ENCODE measurements around the gene CIAO2A. TPM values are rescaled to one million over a fixed set of nuclear protein-coding genes. Genes with fewer than 3 reads are reported as not detected.
"Not testable (repeated sequence)": the region's sequence is repeated elsewhere in the genome, so short reads cannot be mapped to it uniquely, and the experiment has no call there.

Gene CIAO2A
- total RNA-seq, 1 donor from 2014 or later: 36.3 TPM

DNA sequence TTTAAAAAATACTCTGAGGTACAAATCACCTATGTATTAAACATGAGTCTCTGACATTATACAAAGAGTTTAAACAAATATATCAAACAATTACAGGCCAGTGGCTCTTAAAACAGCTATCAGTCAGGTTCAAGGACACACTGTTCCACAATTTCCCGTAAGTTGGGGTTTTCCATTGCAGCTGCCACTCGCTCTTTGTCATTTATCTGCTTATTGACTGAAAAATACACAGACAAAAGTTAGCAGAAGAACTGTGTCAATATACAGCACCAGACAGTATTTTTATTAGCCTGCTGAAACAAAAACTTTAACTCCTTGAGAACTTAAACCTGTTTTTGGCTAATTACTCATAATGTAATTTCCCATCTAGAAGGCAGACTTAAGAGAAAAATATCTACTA, 20.8 kb downstream of the CIAO2A start:
- no peak for DNase-seq (ENCODE audit: low spot score)

DNA sequence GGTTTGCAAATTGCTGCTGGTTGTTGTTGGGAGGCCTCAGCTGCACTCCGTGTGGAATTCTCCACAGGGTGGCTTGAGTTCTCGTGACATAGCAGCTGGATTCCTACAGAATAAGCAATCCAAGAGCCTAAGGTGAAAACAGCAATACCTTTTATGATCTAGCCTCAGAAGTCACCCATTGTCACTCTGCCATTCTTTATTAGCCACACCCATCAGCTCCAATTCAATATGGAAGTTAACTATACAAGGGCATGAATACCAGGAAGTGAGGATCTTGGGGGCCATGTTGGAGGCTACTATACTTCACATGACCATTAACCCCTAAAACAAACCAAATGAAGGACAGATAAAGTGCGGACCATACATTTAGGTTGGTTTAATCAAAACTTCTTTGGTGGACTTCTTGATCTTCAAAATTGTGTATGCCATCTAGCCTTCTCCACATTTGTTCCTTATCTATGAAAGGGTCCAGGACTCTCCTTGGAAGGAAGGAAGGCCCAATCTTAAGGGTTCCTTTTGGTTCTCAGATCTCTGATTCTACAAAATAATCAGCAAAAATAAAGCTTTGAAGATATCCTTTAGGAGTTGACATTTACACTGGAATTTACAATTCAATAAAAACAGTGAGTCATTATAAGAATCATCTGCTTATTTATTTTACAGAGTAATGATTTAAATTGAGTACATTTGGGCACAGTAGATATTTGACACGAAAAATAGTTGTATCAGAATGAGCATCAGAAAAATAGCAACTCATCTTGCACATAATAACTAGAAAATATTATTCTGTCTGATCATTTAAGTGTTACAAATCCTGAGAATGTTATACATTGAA, 21.5 kb downstream of the CIAO2A start:
- DNase-seq (ENCODE audit: low spot score): no peak

DNA sequence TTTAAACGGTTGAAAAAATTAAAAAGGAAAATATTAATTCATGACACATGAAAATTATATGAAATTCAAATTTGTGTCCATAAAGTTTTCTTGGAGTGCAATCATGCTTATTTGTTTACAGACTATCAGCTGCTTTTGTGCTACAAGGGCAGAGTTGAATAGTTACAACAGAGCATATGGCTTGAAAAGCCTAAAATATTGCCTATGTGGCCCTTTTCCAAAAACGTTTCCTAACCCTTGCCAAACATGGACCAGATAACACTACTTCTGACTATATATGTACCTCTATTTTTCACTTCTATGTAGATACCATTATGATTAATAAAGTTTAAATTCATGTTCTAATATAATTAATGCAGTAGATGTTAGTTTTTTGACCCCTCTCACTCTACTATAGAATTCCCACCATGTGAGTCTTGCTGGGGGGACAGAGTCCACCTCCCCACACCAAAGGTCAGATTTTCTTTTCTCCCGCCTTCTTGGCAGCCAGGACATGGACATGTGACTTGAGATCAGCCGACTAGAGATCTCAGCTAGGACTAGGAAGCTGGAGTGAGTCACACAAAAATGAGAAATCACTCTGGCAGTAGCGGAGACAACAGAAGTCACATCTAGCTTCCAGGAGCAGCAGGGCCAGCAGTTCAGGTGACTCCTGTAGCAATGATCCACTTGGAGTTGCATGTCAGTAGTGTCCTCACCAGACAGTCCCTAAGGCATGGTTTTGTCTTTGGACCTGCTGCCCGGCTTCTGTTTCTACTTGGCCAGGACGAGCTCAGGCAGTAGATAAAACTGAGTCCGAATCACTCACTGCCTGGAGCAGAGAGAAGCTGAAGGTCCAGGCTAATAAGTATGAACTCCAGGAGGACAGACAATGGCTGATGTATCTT, 22.4 kb downstream of the CIAO2A start:
- DNase-seq (ENCODE audit: low spot score): no peak

- DNase-seq (ENCODE audit: low spot score): no peak
Observed at GRCh38 chr15:64070106-64070505, 23.5 kb downstream of the CIAO2A start.

GRCh38 chr15:64068133-64068532, 25.5 kb downstream of the CIAO2A start:
- DNase-seq (ENCODE audit: low spot score): no peak

DNA sequence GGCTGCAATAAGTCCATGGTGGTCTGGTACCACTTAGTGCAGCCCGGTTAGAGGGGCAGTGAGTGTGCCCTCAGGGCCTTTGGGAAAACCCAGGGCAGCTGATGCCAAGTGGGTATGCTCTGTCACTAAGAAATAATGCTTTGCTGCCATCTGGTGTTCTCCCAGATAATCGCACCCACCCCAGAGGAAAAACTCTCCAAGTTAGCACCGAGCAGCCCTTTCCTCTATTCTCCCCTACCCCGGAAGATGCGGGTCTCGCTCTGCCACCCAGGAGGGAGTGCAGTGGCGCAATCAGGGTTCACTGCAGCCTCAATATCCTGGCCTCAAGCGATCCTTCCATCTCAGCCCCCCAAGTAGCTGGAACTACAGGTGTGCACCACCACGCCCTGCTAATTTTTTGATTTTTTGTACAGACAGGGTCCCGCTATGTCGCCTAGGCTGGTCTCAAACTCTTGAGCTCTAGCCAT, 26.0 kb downstream of the CIAO2A start:
- no peak for DNase-seq (ENCODE audit: low spot score)

- no peak for DNase-seq (ENCODE audit: low spot score)
Observed at GRCh38 chr15:64066451-64066850, 27.2 kb downstream of the CIAO2A start.

DNA sequence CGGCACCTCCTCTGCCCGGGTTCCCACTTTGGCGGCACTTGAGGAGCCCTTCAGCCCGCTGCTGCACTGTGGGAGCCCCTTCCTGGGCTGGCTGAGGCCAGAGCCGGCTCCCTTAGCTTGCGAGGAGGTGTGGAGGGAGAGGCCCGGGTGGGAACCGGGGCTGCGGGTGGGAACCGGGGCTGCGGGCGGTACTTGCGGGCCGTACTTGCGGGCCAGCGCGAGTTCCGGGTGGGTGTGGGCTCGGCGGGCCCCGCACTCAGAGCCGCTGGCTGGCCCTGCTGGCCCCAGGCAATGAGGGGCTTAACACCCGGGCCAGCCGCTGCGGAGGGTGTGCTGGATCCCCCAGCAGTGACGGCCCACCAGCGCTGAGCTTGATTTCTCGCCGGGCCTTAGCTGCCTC, 32.9 kb downstream of the CIAO2A start:
- no peak for DNase-seq (ENCODE audit: low spot score)

GRCh38 chr15:64059104-64059503, 34.5 kb downstream of the CIAO2A start:
- DNase-seq (ENCODE audit: low spot score): not testable (repeated sequence)

DNA sequence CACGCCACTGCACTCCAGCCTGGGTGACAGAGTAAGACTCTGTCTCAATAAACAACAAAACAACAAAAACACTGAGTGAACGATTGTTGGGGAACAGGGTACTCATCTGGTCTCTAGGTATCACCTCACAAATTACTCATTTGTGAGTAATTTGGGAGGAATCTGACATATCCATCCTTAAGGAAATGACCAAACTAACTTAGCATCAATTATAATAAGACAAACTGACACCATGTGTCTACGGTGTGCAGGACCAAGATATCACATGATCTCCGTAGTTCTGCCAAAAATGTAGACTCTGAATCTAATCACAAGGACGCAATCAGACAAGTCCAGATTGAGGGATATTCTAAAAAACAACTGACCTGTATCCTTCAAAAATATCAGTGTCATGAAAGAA, 35.4 kb downstream of the CIAO2A start:
- no peak for DNase-seq (ENCODE audit: low spot score)

GRCh38 chr15:64053674-64054073, 40.0 kb downstream of the CIAO2A start:
- not testable (repeated sequence) for DNase-seq (ENCODE audit: low spot score)

- no peak for DNase-seq (ENCODE audit: low spot score)
Observed at GRCh38 chr15:64052925-64053491, 40.6 kb downstream of the CIAO2A start.

- no peak for DNase-seq (ENCODE audit: low spot score)
Observed at GRCh38 chr15:64051407-64052259, 42.0 kb downstream of the CIAO2A start.

DNA sequence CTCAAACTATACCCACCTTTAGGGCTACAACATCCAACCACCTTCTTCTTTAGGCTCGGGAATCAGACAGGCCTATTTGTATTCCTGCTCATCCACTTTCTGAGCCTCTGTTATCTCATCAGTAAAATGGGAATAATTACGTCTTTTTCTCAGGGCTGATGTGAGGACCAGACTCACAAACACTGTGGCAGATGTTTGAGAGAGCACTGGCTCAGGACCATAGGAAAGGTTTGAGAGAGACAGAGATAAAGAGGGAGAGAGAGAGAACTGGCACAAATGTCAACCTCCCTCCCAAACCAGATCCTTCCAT, 42.6 kb downstream of the CIAO2A start:
- DNase-seq (ENCODE audit: low spot score): no peak

DNA sequence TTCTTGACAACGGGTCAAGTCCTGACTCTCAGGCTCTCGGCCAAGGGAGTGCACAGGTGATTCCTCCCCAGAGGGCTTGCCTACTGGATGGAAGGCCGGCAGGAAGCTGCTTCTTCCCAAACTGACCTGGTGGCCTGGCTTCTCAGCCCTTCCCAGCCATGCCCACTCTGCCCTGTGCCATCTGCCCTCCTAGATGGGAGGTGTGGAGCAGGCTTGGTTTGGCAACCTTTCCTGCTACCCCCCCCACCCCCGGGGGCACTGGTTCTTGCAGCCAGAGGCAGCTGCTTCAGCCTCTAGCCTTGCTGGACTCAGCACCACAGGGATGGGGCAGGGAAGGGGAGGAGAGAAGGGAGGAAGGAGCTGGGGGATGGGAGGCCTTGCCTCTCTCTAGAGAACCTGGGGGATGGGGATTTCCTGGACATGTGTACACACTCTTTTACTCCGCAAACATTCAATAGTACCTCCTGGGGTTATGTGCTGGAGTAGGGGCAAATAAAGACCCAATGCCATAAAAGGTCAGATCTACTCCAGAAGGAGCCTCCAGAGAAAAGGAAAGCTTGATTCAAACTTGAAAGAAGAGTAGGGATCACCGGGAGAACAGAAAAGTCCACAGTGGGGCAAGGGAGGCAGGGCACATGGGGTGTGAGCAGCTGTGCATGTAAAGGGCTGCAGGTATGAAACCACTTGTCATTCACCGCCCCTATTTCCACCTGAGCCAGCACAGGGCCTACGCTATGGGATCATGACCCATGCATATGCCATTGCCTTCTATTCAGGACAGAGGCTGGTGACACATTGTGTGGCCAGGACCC, 43.2 kb downstream of the CIAO2A start:
- no peak for DNase-seq (ENCODE audit: low spot score)

DNA sequence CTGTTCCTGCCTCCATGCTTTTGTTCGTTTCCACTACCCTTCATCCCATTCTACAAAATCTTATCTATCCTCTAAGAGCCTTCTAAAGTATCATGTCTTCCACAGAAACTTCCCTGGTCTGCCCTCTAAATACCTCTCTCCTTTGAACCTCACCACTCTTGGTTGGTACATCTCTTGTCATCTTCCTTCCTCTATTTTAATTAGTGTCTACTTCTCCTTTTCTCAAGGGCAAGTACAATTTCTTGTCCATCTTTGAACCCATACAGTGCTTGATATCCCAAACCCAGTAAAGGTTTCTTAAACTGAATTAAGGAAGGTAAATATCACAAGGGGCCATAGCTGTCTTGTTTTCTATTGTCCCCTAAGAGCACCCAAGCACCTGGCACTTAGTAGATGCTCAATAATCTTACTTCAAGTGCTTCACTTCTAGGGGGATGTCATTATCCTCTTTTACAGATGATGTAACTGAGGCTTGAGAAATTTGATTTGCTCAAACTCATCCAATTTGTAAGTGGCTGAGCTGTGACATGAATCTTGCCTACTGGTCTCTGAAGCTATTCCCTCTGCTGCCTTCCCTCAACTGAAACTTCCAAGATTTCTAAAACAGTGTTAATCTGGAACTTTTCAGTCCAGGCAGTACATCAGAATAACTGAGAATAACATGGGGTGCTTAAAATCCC, 44.7 kb downstream of the CIAO2A start:
- no peak for DNase-seq (ENCODE audit: low spot score)

DNA sequence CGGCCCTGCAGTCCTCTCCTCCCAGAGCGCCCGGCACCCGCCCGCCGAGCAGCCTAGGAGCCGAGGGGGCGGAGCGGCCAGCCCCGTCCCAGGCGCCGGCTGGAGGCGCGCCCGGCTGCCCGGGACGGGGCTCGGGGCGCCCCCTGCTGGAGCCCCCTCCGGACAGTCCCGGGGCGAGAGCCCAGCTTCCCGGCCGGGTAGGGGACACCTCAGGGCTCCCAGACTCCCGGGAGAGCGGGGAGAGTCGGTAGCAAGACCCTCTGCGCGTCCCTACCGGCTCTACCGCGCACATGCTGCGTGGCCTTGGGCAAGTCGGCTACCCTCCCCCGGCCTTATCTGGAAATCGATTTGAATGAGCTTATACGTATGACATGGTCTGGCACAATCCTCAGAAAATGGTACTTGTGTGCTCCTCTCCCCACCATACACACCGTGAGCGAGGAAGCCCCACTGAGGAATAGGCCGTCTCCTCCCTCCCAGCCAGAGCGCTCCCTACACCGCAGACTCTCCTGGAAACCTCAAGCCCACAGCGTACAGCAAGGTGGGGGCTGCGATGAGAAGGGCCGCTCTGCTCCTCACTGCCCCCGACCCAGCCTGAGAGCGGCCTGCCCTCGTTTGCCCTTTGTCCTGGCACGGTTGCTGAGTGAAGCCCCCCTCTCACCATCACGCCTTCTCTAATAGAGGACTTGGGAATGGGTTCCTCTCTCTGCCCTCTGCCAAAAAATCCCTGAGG, 47.1 kb downstream of the CIAO2A start, which contains the start of gene DAPK2:
DAPK2 (minus strand) TSS at position 65 of the 733 bp plus-strand sequence. CDS start 6,224 bp downstream, outside the sequence.
- DNase-seq (ENCODE audit: low spot score): no peak

DNA sequence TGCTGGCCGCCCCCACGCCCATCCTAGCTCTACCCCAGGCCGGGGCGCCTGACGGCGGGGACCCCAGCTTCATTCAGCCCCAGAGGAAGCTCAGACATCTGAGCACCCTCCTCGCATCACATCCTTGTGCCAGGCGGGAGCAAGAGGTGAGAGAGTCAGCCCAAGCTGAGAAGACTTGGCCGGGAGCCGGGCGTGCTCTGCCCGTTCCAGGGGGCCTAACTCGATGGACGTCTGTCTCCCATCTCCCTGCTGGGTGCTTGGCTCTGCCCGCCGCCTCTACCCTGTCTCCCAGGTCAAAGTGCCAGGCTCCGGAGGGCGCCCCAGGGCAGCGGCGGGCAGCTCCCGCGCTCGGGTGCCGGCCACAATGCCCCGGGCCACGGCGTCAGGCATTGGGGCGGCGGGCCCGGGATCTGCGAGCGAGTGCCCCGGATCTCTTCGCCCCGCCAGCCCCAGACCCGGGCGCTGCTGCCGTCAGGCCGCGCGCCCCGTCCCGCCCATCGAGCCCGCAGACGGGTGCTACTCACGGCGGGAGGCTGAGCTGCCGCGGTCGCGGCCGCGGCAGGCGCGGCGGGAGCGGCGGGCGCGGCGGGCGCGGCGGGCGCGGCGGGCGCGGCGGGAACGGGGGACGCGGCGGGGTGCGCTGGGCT, 47.7 kb downstream of the CIAO2A start:
- no peak for DNase-seq (ENCODE audit: low spot score)

All from mesenteric fat pad (tissue), 1 donor.